Activated CD8-positive, alpha-beta T cell treated with anti-CD3 and anti-CD28 coated beads for 36 hours (primary cell): ENCODE measurements around the gene EFHD1. TPM values are rescaled to one million over a fixed set of nuclear protein-coding genes. Genes with fewer than 3 reads are reported as not detected.

Source experiments
- ATAC-seq: fragments of 200-7000 bp; cut with Tn5 transposase; one replicate; pipeline ENCODE4 v1.10.0; 2021; ENCODE audit warnings: mild to moderate bottlenecking, moderate library complexity
- CTCF ChIA-PET: fragments of 350-600 bp; sonication (Branson Sonifier 250); formaldehyde crosslinking; loops from one replicate; lab custom pipeline; 2021; ENCODE audit warnings: antibody characterized with exemption; lab: Charles Lee
- POLR2A ChIA-PET: fragments of 350-600 bp; sonication (Branson Sonifier 250); formaldehyde crosslinking; loops from one replicate; lab custom pipeline; 2021; ENCODE audit warnings: antibody characterized with exemption; lab: Charles Lee
- DNase-seq: peaks from one replicate; pipeline ENCODE4 v3.0.0-alpha.2; 2020
- H3K27ac Mint-ChIP-seq: one replicate; pipeline ENCODE4 v1.8.0; 2021; ENCODE audit warnings: mild to moderate bottlenecking, mixed read lengths
- H3K27me3 Mint-ChIP-seq: one replicate; pipeline ENCODE4 v1.8.0; 2021; ENCODE audit warnings: mixed read lengths
- H3K36me3 Mint-ChIP-seq: one replicate; pipeline ENCODE4 v1.8.0; 2021; ENCODE audit warnings: low read depth, mixed read lengths
- H3K4me1 Mint-ChIP-seq: one replicate; pipeline ENCODE4 v1.8.0; 2021; ENCODE audit warnings: low read depth, mixed read lengths
- H3K4me3 Mint-ChIP-seq: one replicate; pipeline ENCODE4 v1.8.0; 2021; ENCODE audit warnings: mild to moderate bottlenecking, moderate library complexity, mixed read lengths
- H3K9me3 Mint-ChIP-seq: one replicate; pipeline ENCODE4 v1.8.0; 2021; ENCODE audit warnings: mixed read lengths
- CTCF ChIP-seq: fragments of 200-600 bp; IDR thresholded peaks from one replicate; pipeline ENCODE4 v1.8.0; 2022; ENCODE audit warnings: antibody characterized with exemption, mild to moderate bottlenecking
- intact Hi-C: fragments of 100-400 bp; cut with micrococcal nuclease; formaldehyde crosslinking; loops from one replicate; pipeline ENCODE4 v1.10.0; 2022
- total RNA-seq, 2 experiments: library from RNA; stranded (reverse); gene quantifications; one replicate each; pipeline ENCODE4 v1.2.3, GENCODE V29; 2021

Gene EFHD1
- total RNA-seq, 2 experiments from 2014 or later: 0.70 to 1.2 TPM

DNA sequence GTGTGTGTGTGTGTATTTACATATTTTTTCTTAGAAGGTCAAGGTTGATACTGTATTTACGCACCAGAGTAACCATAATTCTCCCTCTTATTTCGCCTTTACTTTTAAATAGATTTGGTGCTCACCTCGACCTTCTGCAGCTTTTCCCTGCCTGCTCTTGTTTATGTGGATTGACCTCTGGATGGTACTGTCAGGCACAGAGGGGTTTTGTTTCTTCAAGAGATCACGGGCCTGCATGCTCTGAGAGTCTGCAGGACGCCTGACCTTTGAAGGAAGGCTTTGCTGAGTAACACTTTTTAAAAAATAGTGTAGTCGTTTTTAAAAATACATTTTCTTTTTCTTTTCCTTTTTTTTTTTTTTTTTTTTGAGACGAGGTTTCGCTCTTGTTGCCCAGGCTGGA lies 18.1 kb upstream of the EFHD1 start:
- Mint-ChIP-seq H3K36me3 (no peaks in the 10 kb centered on the region), H3K27me3 (no peaks in the 10 kb centered on the region), H3K4me3 (no peak overlapping the region), H3K4me1 (no peaks in the 10 kb centered on the region), H3K27ac (no peak overlapping the region), H3K9me3 (no peaks in the 10 kb centered on the region)
- CTCF ChIA-PET: no interaction called here
- no peak for DNase-seq
- TF ChIP-seq CTCF: no peak
- POLR2A ChIA-PET: no interaction called here
- intact Hi-C loops: no loop called here
- no peak for ATAC-seq

GRCh38 chr2:232621186-232621585 lies 12.2 kb upstream of the EFHD1 start:
- Mint-ChIP-seq H3K27ac (no peak overlapping the region), H3K9me3 (no peaks in the 10 kb centered on the region)
- POLR2A ChIA-PET: no interaction called here

DNA sequence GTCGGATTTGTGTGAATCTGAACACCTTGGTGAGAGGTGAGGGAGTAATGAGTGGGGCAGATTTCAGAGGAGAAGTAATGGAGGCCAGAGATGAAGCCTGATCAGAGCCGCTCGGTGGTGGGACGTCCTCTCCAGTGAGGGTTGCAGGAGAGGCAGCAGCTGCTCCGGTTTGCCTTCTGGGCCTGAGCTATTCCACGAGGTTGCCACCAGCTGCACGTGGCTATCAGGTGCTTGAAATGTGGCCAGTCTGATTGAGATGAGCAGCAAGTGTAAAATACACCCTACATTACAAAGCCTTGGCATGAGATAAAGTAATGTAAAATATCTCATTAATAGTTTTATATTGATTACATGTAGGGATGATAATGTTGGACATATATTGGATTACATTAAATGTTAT lies 10.8 kb upstream of the EFHD1 start:
- no peak for DNase-seq
- CTCF ChIA-PET: interaction anchor here (1.8 kb wide), 1 partner anchor 11 kb away, joined by 5 read pairs; no protein-coding TSS in a partner anchor
- no peak for TF ChIP-seq CTCF

More at GRCh38 chr2:232621186-232621585, 12.2 kb upstream of the EFHD1 start:
- Mint-ChIP-seq H3K4me3 (no peak overlapping the region), H3K27me3 (no peaks in the 10 kb centered on the region), H3K4me1 (no peaks in the 10 kb centered on the region), H3K36me3 (no peaks in the 10 kb centered on the region)
- TF ChIP-seq CTCF: no peak
- DNase-seq (no peak), ATAC-seq (no peak)
- intact Hi-C loops: no loop called here
- CTCF ChIA-PET: interaction anchor here (0.9 kb wide), 1 partner anchor 9 kb away, joined by 3 read pairs; no protein-coding TSS in a partner anchor

GRCh38 chr2:232623768-232624765 lies 9.3 kb upstream of the EFHD1 start:
- H3K27ac Mint-ChIP-seq: no peak overlapping the region
- no peaks in the 10 kb centered on the region for H3K4me1 Mint-ChIP-seq
- POLR2A ChIA-PET: interaction anchor here (1.2 kb wide), 1 partner anchor 39 kb away, joined by 3 read pairs; no protein-coding TSS in a partner anchor
- no peak for TF ChIP-seq CTCF
- no peak overlapping the region for H3K4me3 Mint-ChIP-seq
- CTCF ChIA-PET: interaction anchor here (1.5 to 1.8 kb wide), 2 partner anchors 13 to 19 kb away, joined by 3 to 5 read pairs; no protein-coding TSS in a partner anchor
- DNase-seq (no peak), ATAC-seq (no peak)
- H3K36me3 Mint-ChIP-seq: no peaks in the 10 kb centered on the region
- H3K27me3 Mint-ChIP-seq: no peaks in the 10 kb centered on the region
- H3K9me3 Mint-ChIP-seq: no peaks in the 10 kb centered on the region
- intact Hi-C loops: no loop called here

More for the DNA sequence above, 10.8 kb upstream of the EFHD1 start:
- Mint-ChIP-seq H3K27me3 (no peaks in the 10 kb centered on the region), H3K4me3 (no peak overlapping the region), H3K27ac (no peak overlapping the region), H3K4me1 (no peaks in the 10 kb centered on the region), H3K9me3 (no peaks in the 10 kb centered on the region), H3K36me3 (no peaks in the 10 kb centered on the region)
- POLR2A ChIA-PET: no interaction called here
- ATAC-seq: no peak
- intact Hi-C loops: no loop called here

DNA sequence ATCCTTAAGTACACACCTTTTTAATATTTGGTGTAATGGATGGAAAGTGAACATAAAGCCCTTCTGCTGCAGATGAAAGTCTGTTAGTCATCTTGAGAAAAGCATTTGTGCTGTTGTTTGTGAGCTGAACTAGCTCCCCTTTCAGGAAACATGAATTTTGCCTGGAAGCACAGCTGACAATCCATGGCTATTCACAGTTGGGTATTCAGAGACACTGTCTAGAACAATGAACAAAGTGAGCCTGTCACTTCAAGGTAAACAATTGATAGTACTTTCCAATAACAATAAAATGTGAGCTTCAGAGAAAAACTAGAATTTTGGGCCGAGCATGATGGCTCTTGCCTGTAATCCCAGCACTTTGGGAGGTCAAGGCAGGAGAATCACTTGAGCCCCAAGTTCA lies 6.8 kb upstream of the EFHD1 start:
- Mint-ChIP-seq H3K4me3 (no peak overlapping the region), H3K36me3 (no peaks in the 10 kb centered on the region), H3K27me3 (peaks cover 5% of the 10 kb centered on the region), H3K9me3 (no peaks in the 10 kb centered on the region), H3K4me1 (no peaks in the 10 kb centered on the region), H3K27ac (no peak overlapping the region)
- DNase-seq: no peak
- POLR2A ChIA-PET: no interaction called here
- TF ChIP-seq CTCF: no peak
- CTCF ChIA-PET: interaction anchor here (2.1 kb wide), 1 partner anchor 15 kb away, joined by 6 read pairs; no protein-coding TSS in a partner anchor
- intact Hi-C loops: no loop called here
- ATAC-seq: no peak
